Measurements from ENCODE around the gene IL1RAPL2. TPM values are rescaled to one million over a fixed set of nuclear protein-coding genes. Genes with fewer than 3 reads are reported as not detected.

Gene IL1RAPL2
- total and polyA plus RNA-seq, 2 donors (not counting 1 experiment from before 2014, with no cell fraction given) = not detected

GRCh38 chrX:105634180-105634579 lies 1068.2 kb downstream of the IL1RAPL2 start:
- POLR2A ChIA-PET = no interaction called here
- no peak overlapping the region for H3K27ac ChIP-seq (ENCODE audit: low read length in 2 of 2)
- H3K27ac Mint-ChIP-seq = no peak overlapping the region
- no peaks in the 10 kb centered on the region for H3K27me3 Mint-ChIP-seq
- H3K27me3 ChIP-seq (replicated peaks in 1 of 4; ENCODE audit: control extremely low read depth in 1 of 4, control insufficient read depth in 3 of 4, insufficient read depth in 4 of 4, low read length in 3 of 4) = no peaks in the 10 kb centered on the region
- CTCF ChIA-PET = no interaction called here
- no peak overlapping the region for H3K4me3 Mint-ChIP-seq
- DNase-seq (no peak), ATAC-seq (ENCODE audit: low read depth) (no peak)
- intact Hi-C loops (cut with micrococcal nuclease) = no loop called here
- H3K79me2 ChIP-seq (ENCODE audit: control insufficient read depth, insufficient read depth, low read length) = no peaks in the 10 kb centered on the region
- H3K9me3 ChIP-seq (ENCODE audit: control extremely low read depth in 1 of 3, control insufficient read depth in 2 of 3, insufficient read depth in 1 of 3, low read length in 2 of 3) = no peaks in the 10 kb centered on the region
- no peaks in the 10 kb centered on the region for H3K36me3 ChIP-seq (replicated peaks in 1 of 2; ENCODE audit: control extremely low read depth in 1 of 2, control insufficient read depth in 1 of 2, extremely low read depth in 1 of 2, insufficient read depth in 2 of 2, low read length in 1 of 2)
- no peaks in the 10 kb centered on the region for H3K4me1 ChIP-seq (ENCODE audit: control insufficient read depth in 2 of 2, insufficient read depth in 2 of 2, low read length in 2 of 2)
- no peaks in the 10 kb centered on the region for H3K4me1 Mint-ChIP-seq
- no peaks in the 10 kb centered on the region for H4K20me1 ChIP-seq (ENCODE audit: control insufficient read depth, insufficient read depth, low read length, poor library complexity, severe bottlenecking)
- no peak overlapping the region for H3K4me3 ChIP-seq (ENCODE audit: control extremely low read depth in 1 of 5, extremely low read depth in 1 of 5, insufficient read depth in 1 of 5, low read depth in 2 of 5, low read length in 4 of 5)
- no peaks in the 10 kb centered on the region for H3K9me3 Mint-ChIP-seq (ENCODE audit: insufficient read depth)
- H3K4me2 ChIP-seq (replicated peaks; ENCODE audit: low read depth, low read length, poor library complexity, severe bottlenecking) = no peak overlapping the region
- no peak overlapping the region for H2AFZ ChIP-seq (ENCODE audit: insufficient read depth, low read depth, low read length, poor library complexity, severe bottlenecking)
- no peak overlapping the region for H3K9ac ChIP-seq (ENCODE audit: low read length)
- TF ChIP-seq CTCF (IDR thresholded peaks at IDR 0.05) (no peak), EZH2 (IDR thresholded peaks at IDR 0.05; ENCODE audit: borderline replicate concordance, insufficient read depth, low read depth, low read length, poor library complexity, severe bottlenecking) (no peak)

- H3K9me3 ChIP-seq (ENCODE audit: control extremely low read depth in 1 of 3, control insufficient read depth in 2 of 3, insufficient read depth in 1 of 3, low read length in 2 of 3) = no peaks in the 10 kb centered on the region
- H3K4me2 ChIP-seq (replicated peaks; ENCODE audit: low read depth, low read length, poor library complexity, severe bottlenecking) = no peak overlapping the region
- no peaks in the 10 kb centered on the region for H4K20me1 ChIP-seq (ENCODE audit: control insufficient read depth, insufficient read depth, low read length, poor library complexity, severe bottlenecking)
- no peaks in the 10 kb centered on the region for H3K79me2 ChIP-seq (ENCODE audit: control insufficient read depth, insufficient read depth, low read length)
- intact Hi-C loops (cut with micrococcal nuclease) = no loop called here
- Mint-ChIP-seq H3K4me3 (no peak overlapping the region), H3K4me1 (no peaks in the 10 kb centered on the region), H3K27me3 (no peaks in the 10 kb centered on the region), H3K9me3 (ENCODE audit: insufficient read depth) (no peaks in the 10 kb centered on the region), H3K27ac (no peak overlapping the region)
- no peak overlapping the region for H3K27ac ChIP-seq (ENCODE audit: low read length in 2 of 2)
- no peak overlapping the region for H3K4me3 ChIP-seq (ENCODE audit: control extremely low read depth in 1 of 5, extremely low read depth in 1 of 5, insufficient read depth in 1 of 5, low read depth in 2 of 5, low read length in 4 of 5)
- H3K36me3 ChIP-seq (replicated peaks in 1 of 2; ENCODE audit: control extremely low read depth in 1 of 2, control insufficient read depth in 1 of 2, extremely low read depth in 1 of 2, insufficient read depth in 2 of 2, low read length in 1 of 2) = no peaks in the 10 kb centered on the region
- no peak overlapping the region for H2AFZ ChIP-seq (ENCODE audit: insufficient read depth, low read depth, low read length, poor library complexity, severe bottlenecking)
- POLR2A ChIA-PET = no interaction called here
- H3K9ac ChIP-seq (ENCODE audit: low read length) = no peak overlapping the region
- no peak for TF ChIP-seq EZH2 (IDR thresholded peaks at IDR 0.05; ENCODE audit: borderline replicate concordance, insufficient read depth, low read depth, low read length, poor library complexity, severe bottlenecking)
- no peak for TF ChIP-seq CTCF (IDR thresholded peaks at IDR 0.05)
- H3K4me1 ChIP-seq (ENCODE audit: control insufficient read depth in 2 of 2, insufficient read depth in 2 of 2, low read length in 2 of 2) = no peaks in the 10 kb centered on the region
- CTCF ChIA-PET = no interaction called here
- DNase-seq = no peak
- no peak for ATAC-seq (ENCODE audit: low read depth)
- H3K27me3 ChIP-seq (replicated peaks in 1 of 4; ENCODE audit: control extremely low read depth in 1 of 4, control insufficient read depth in 3 of 4, insufficient read depth in 4 of 4, low read length in 3 of 4) = no peaks in the 10 kb centered on the region
Measured at GRCh38 chrX:105635794-105636193, 1069.8 kb downstream of the IL1RAPL2 start.

Measured in B cell (primary cell).